ENCODE data around the gene COL6A2.

DNA sequence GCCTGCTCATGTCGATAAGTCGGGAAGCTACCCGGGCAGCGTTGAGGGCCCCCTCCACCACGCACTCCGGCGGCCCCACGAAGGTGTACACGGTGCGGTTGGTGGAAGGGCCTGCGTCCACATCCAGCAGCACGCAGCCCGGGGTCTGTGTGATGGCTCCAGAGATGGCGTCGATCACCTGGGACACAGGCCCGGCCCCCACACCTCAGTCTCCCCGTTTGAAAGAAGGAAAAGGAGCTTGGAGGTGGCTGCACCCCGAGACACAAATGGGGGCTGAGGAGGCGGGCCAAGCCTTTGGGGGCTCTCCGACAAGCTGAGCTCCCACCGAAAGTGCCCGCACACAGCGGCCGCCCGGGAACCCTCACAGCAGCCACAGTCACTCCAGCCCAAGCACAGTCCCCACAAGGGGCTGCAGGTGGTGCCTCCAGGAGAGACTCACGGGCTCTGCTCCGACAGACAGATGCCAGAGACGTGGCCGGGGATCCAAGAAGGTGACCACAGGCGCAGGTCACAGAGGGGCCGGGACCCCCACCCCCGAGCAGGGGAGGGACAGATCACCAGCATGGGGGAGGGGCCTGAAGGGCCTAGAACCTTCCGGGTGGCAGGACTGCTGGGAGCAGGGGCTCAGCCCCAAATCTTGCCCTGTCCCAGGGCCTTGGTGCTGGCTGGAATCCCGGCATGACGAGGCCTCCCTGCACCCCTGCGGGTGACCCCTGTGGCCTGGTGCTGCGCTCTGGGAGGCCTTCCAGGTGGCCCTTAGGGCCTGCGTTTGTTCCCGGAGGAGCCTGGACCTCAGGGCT is 56.4 kb downstream of the COL6A2 start:
- TF ChIP-seq POLR2AphosphoS5 (IDR thresholded peaks at IDR 0.05) (no peak), POLR2A (IDR thresholded peaks at IDR 0.05) (no peak)

Measured in prostate gland (tissue), 1 donor.